Esophagus muscularis mucosa (tissue), 4 donors: ENCODE measurements around the gene TACC2. TPM values are rescaled to one million over a fixed set of nuclear protein-coding genes. Genes with fewer than 3 reads are reported as not detected.

ENCODE experiments used
- DNase-seq: peaks from one replicate; pipeline ENCODE4 v3.0.0-alpha.2; 2017; ENCODE audit errors: extremely low spot score
- H3K27ac ChIP-seq, 4 donors: fragments of 200-600 bp; sonication (generic); replicated peaks in 1 of 4; 1 replicate in 3 of 4; 2 replicates in 1 of 4; pipeline ENCODE4 v1.5.1; 2016 to 2019; ENCODE audit warnings: mild to moderate bottlenecking in 1 of 4
- H3K27me3 ChIP-seq, 4 donors: fragments of 200-600 bp; sonication (generic); one replicate each; pipeline versions ENCODE4 v1.5.1 to v1.6.0; 2016 to 2019
- H3K36me3 ChIP-seq, 4 donors: fragments of 200-600 bp; sonication (generic); one replicate each; pipeline ENCODE4 v1.5.1; 2016 to 2019
- H3K4me1 ChIP-seq, 4 donors: fragments of 200-600 bp; sonication (generic); one replicate each; pipeline ENCODE4 v1.5.1; 2016 to 2019
- H3K4me3 ChIP-seq, 4 donors: fragments of 200-600 bp; sonication (generic); 1 replicate in 2 of 4; 2 replicates in 2 of 4; pipeline ENCODE4 v1.5.1; 2016 to 2019; ENCODE audit warnings: mild to moderate bottlenecking in 4 of 4, moderate library complexity in 1 of 4
- H3K9me3 ChIP-seq, 4 donors: fragments of 200-600 bp; sonication (generic); 1 replicate in 3 of 4; 2 replicates in 1 of 4; pipeline ENCODE4 v1.5.1; 2016 to 2019
- EP300 ChIP-seq: sonication (generic); formaldehyde crosslinking; IDR thresholded peaks from one replicate; pipeline ENCODE4 v1.6.1; 2017; ENCODE audit warnings: antibody characterized with exemption
- POLR2A ChIP-seq: fragments of 450-650 bp; IDR thresholded peaks from one replicate; pipeline ENCODE4 v1.6.1; 2017; ENCODE audit warnings: antibody characterized with exemption, moderate library complexity, mild to moderate bottlenecking, low read depth
- POLR2AphosphoS5 ChIP-seq, 2 donors: sonication (generic); formaldehyde crosslinking; IDR thresholded peaks; one replicate each; pipeline ENCODE4 v1.6.1; 2017; ENCODE audit warnings: antibody characterized with exemption in 2 of 2
- WGBS: methylation state at CpG from one replicate; pipeline ENCODE4 v1.1.5; 2018; 5-methylcytosine and 5-hydroxymethylcytosine counted together
- intact Hi-C: fragments of 100-400 bp; cut with DNase I; formaldehyde crosslinking; loops from one replicate; pipeline ENCODE4 v1.15.1; 2023
- total RNA-seq, 4 donors: library from RNA; depleted of rRNA; stranded (reverse); fragments of >200 nt; gene quantifications; one replicate each; pipeline versions ENCODE4 v1.1.0 to v1.2.1, GENCODE V29; 2016
- TF ChIP-seq, protein P1 (sequence below), 3 experiments: fragments of 200-600 bp in 2 of 3; fragments of 450-650 bp in 1 of 3; sonication (generic) in 2 of 3; IDR thresholded peaks; one replicate each; pipeline ENCODE4 v1.5.1; 2017 to 2019; ENCODE audit warnings: antibody characterized with exemption in 3 of 3, mild to moderate bottlenecking in 2 of 3, moderate library complexity in 1 of 3

Gene TACC2
- total RNA-seq, 4 donors from 2014 or later, result 53.7 to 99.4 (median 75.6) TPM

DNA sequence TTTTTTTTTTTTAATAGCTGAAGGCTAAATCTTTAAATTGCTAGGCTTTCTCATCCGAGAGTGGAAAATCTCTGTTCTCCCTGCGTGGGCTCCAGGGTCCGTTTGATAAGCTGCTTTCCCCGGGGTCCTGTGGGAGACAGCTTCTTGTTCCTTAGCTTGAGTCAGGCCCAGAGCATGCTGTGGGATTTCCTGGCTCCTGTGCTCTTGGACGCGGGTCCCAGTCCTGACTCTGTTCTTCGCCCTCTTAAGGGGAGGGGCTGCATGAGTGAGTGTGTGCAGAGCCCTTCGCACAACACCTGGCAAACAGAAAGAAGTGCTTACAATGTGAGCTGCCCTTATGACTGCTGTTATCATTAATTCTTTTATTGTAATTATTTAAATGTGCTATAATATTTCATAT lies 133.5 kb downstream of the TACC2 start:
- intact Hi-C loops, result no loop called here
- DNase-seq, result no peak
- Histone ChIP-seq H3K27me3 (no peaks in the 10 kb centered on the region), H3K9me3 (no peaks in the 10 kb centered on the region), H3K4me3 (no peak overlapping the region), H3K36me3 (peaks cover 0 to 17% (median 5%) of the 10 kb centered on the region in 4 donors), H3K27ac (peak overlapping the region in 1 of 4 donors; percentile 14), H3K4me1 (peaks cover 35 to 58% (median 44%) of the 10 kb centered on the region in 4 donors)
- TF ChIP-seq POLR2A (no peak), POLR2AphosphoS5 (IDR thresholded peaks at IDR 0.05) (no peak), EP300 (no peak)
- TF ChIP-seq, protein P1, sequence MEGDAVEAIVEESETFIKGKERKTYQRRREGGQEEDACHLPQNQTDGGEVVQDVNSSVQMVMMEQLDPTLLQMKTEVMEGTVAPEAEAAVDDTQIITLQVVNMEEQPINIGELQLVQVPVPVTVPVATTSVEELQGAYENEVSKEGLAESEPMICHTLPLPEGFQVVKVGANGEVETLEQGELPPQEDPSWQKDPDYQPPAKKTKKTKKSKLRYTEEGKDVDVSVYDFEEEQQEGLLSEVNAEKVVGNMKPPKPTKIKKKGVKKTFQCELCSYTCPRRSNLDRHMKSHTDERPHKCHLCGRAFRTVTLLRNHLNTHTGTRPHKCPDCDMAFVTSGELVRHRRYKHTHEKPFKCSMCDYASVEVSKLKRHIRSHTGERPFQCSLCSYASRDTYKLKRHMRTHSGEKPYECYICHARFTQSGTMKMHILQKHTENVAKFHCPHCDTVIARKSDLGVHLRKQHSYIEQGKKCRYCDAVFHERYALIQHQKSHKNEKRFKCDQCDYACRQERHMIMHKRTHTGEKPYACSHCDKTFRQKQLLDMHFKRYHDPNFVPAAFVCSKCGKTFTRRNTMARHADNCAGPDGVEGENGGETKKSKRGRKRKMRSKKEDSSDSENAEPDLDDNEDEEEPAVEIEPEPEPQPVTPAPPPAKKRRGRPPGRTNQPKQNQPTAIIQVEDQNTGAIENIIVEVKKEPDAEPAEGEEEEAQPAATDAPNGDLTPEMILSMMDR (IDR thresholded peaks at IDR 0.05), result no peak
- 77% methylated on average over 8 of the region's 8 CpGs for WGBS

DNA sequence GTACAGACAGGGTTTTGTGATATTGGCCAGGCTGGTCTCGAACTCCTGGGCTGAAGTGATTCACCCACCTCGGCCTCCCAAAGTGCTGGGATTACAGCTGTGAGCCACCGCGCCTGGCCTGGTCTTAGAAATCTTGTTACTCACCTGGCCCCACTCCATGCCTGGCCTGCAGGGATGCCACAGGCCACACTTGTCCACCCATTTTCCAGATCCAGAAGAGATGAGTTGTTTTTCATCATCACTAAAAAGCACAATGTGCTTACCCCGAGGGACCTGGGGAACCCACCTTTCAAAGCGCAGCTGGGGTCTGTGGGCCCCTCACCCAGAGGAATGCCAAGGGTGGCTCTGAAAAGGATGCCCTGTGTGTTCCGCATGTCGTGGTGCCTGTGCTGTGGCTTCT lies 134.2 kb downstream of the TACC2 start:
- peaks cover 0 to 17% (median 5%) of the 10 kb centered on the region in 4 donors for H3K36me3 ChIP-seq
- 46% methylated on average over 4 of the region's 8 CpGs for WGBS
- no peaks in the 10 kb centered on the region for H3K9me3 ChIP-seq
- H3K4me3 ChIP-seq, result no peak overlapping the region
- intact Hi-C loops, result no loop called here
- H3K4me1 ChIP-seq, result peaks cover 36 to 59% (median 45%) of the 10 kb centered on the region in 4 donors
- DNase-seq, result no peak
- no peaks in the 10 kb centered on the region for H3K27me3 ChIP-seq
- H3K27ac ChIP-seq, result no peak overlapping the region
- TF ChIP-seq POLR2A (no peak), EP300 (no peak), POLR2AphosphoS5 (IDR thresholded peaks at IDR 0.05) (no peak)
- TF ChIP-seq, protein P1 (IDR thresholded peaks at IDR 0.05), result no peak

- peaks cover 37 to 59% (median 45%) of the 10 kb centered on the region in 4 donors for H3K4me1 ChIP-seq
These were observed 135.4 kb downstream of the TACC2 start for GRCh38 chr10:122124342-122124741.

GRCh38 chr10:122124808-122125207 lies 135.8 kb downstream of the TACC2 start:
- Histone ChIP-seq H3K27me3 (no peaks in the 10 kb centered on the region), H3K4me1 (peaks cover 38 to 61% (median 47%) of the 10 kb centered on the region in 4 donors), H3K27ac (peak overlapping the region in 1 of 4 donors; percentile 17), H3K9me3 (no peaks in the 10 kb centered on the region), H3K4me3 (no peak overlapping the region), H3K36me3 (peaks cover 0 to 11% (median 5%) of the 10 kb centered on the region in 4 donors)
- TF ChIP-seq EP300, result no peak
- no peak for TF ChIP-seq POLR2A
- no peak for TF ChIP-seq POLR2AphosphoS5 (IDR thresholded peaks at IDR 0.05)
- TF ChIP-seq, protein P1 (IDR thresholded peaks at IDR 0.05), result no peak
- DNase-seq, result no peak
- intact Hi-C loops, result no loop called here
- WGBS, result 73% methylated on average over 7 of the region's 7 CpGs

More at GRCh38 chr10:122124342-122124741, 135.4 kb downstream of the TACC2 start:
- TF ChIP-seq EP300, result no peak
- no peak for TF ChIP-seq POLR2AphosphoS5 (IDR thresholded peaks at IDR 0.05)
- TF ChIP-seq, protein P1 (IDR thresholded peaks at IDR 0.05), result no peak
- TF ChIP-seq POLR2A, result no peak
- no peak for DNase-seq
- Histone ChIP-seq H3K9me3 (no peaks in the 10 kb centered on the region), H3K27me3 (no peaks in the 10 kb centered on the region), H3K4me3 (no peak overlapping the region), H3K36me3 (peaks cover 0 to 16% (median 5%) of the 10 kb centered on the region in 4 donors), H3K27ac (peak overlapping the region in 1 of 4 donors; percentile 17)
- intact Hi-C loops, result no loop called here
- WGBS, result 85% methylated on average over 9 of the region's 9 CpGs
